ENCODE results near the gene MITF.

DNA sequence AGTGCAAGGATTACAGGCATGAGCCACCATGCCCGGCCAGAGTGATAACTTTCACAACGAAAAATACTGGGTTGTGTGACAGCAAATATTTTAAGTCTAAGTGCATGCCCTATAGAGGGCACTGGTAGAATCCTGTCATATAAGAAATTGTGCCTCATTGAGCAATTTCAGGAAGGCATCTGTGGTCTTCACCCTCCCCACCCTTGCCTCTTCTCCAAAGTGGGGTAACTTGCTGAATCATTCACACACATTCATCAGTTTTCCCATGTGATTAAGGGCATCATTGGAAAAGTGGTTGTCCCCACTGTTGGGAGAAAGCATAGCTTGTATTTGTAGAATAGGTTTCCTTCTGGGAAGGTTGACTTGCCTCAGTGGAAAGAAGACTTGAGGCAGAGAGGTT lies 9.2 kb downstream of the MITF start:
- TF ChIP-seq, protein P1, sequence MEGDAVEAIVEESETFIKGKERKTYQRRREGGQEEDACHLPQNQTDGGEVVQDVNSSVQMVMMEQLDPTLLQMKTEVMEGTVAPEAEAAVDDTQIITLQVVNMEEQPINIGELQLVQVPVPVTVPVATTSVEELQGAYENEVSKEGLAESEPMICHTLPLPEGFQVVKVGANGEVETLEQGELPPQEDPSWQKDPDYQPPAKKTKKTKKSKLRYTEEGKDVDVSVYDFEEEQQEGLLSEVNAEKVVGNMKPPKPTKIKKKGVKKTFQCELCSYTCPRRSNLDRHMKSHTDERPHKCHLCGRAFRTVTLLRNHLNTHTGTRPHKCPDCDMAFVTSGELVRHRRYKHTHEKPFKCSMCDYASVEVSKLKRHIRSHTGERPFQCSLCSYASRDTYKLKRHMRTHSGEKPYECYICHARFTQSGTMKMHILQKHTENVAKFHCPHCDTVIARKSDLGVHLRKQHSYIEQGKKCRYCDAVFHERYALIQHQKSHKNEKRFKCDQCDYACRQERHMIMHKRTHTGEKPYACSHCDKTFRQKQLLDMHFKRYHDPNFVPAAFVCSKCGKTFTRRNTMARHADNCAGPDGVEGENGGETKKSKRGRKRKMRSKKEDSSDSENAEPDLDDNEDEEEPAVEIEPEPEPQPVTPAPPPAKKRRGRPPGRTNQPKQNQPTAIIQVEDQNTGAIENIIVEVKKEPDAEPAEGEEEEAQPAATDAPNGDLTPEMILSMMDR (optimal IDR thresholded peaks at IDR 0.05 in 1 of 3, IDR thresholded peaks at IDR 0.05 in 1 of 3, conservative IDR thresholded peaks at IDR 0.05 in 1 of 3; ENCODE audit: extremely low read depth in 1 of 3, insufficient read depth in 2 of 3, low read length in 3 of 3) = no peak
- TF ChIP-seq EZH2 (IDR thresholded peaks at IDR 0.05; ENCODE audit: low read length) = no peak

All from keratinocyte (primary cell).